ENCODE measurements around the gene SOCS6. TPM values are rescaled to one million over a fixed set of nuclear protein-coding genes. Genes with fewer than 3 reads are reported as not detected.
A peak's percentile ranks its signal among the peaks of the same experiment; 100 is the strongest.

The SOCS6 gene
- 38.3 and 49.0 TPM in 2 replicates for total RNA-seq (2016; rRNA removed; fragmentation: Illumina TruSeq; extraction: Trizol)
- total RNA-seq (2016; cell fraction: cytosol; rRNA removed; fragmentation: Illumina TruSeq; extraction: Trizol; ENCODE audit: low read depth) = 5.6 and 6.6 TPM in 2 replicates
- total RNA-seq (2016; cell fraction: insoluble cytoplasmic fraction; rRNA removed; fragmentation: Illumina TruSeq; extraction: Trizol) = 37.6 and 47.6 TPM in 2 replicates
- total RNA-seq (2016; cell fraction: membrane; rRNA removed; fragmentation: Illumina TruSeq; extraction: Trizol) = 27.3 and 28.4 TPM in 2 replicates
- 30.4 and 31.8 TPM in 2 replicates for total RNA-seq (2016; cell fraction: nucleus; rRNA removed; fragmentation: Illumina TruSeq; extraction: Trizol)
- 16.4 and 18.6 TPM in 2 replicates for polyA plus RNA-seq (2011; rRNA removed)
- polyA plus RNA-seq (2011; cell fraction: cytosol; rRNA removed) = 12.9 and 16.3 TPM in 2 replicates
- 11.7 and 13.4 TPM in 2 replicates for polyA plus RNA-seq (2011; cell fraction: nucleus; rRNA removed)
- 16.0 and 19.4 TPM in 2 replicates for polyA plus RNA-seq (2012)
- polyA plus RNA-seq (2016; cell fraction: cytosol; fragmentation: Illumina TruSeq; extraction: Trizol; ENCODE audit: low read depth) = 3.9 and 4.2 TPM in 2 replicates
- 29.0 and 32.7 TPM in 2 replicates for polyA plus RNA-seq (2016; cell fraction: insoluble cytoplasmic fraction; fragmentation: Illumina TruSeq; extraction: Trizol; ENCODE audit: low read depth)
- 13.0 and 13.4 TPM in 2 replicates for polyA plus RNA-seq (2016; cell fraction: membrane; fragmentation: Illumina TruSeq; extraction: Trizol; ENCODE audit: low read depth)
- polyA plus RNA-seq (2016; cell fraction: nucleus; fragmentation: Illumina TruSeq; extraction: Trizol; ENCODE audit: insufficient read depth, low read depth) = 29.4 and 30.4 TPM in 2 replicates
- 25.5 and 66.8 TPM in 2 replicates for polyA minus RNA-seq (2011; rRNA and poly(A)+ RNA removed; ENCODE audit: low replicate concordance)
- polyA minus RNA-seq (2011; cell fraction: cytosol; rRNA and poly(A)+ RNA removed) = 23.0 and 28.6 TPM in 2 replicates
- polyA minus RNA-seq (2011; cell fraction: nucleus; rRNA and poly(A)+ RNA removed) = 53.8 and 56.2 TPM in 2 replicates
- percentile 92 among the genes with signal in this experiment for Bru-seq, nascent RNA
- BruChase-seq, experiment 1, labeled RNA remaining after a 6-hour chase = percentile 86 among the genes with signal in this experiment
- percentile 93 among the genes with signal in this experiment for BruChase-seq, experiment 2, labeled RNA remaining after a 2-hour chase
- long read RNA-seq, experiment 1, full-length matches to known transcripts = 15 of 22 reads
- long read RNA-seq, experiment 1, partial matches to known transcripts = 5 of 22 reads
- long read RNA-seq, experiment 1, other reads (novel, unspliced or antisense) = 2 of 22 reads
- long read RNA-seq, experiment 2, full-length matches to known transcripts = 11 of 37 reads
- long read RNA-seq, experiment 2, partial matches to known transcripts = 0 of 37 reads
- long read RNA-seq, experiment 2, other reads (novel, unspliced or antisense) = 26 of 37 reads

- Histone ChIP-seq H3K27ac (ENCODE audit: extremely low read length, insufficient read depth, low read length) (peak within 1 kb of the TSS; percentile 91), H3K4me3 (replicated peaks in 1 of 3; ENCODE audit: insufficient read depth in 1 of 3, low read depth in 2 of 3, low read length in 3 of 3) (peak within 1 kb of the TSS; percentile 91 to 95 (median 95)), H3K27me3 (ENCODE audit: control insufficient read depth in 1 of 2, insufficient read depth in 2 of 2, low read length in 2 of 2) (no peaks in the 10 kb centered on the region; a peak in 1 of 5 replicates), H4K20me1 (ENCODE audit: insufficient read depth, low read length) (peaks cover 3% of the 10 kb centered on the region; the same call in 1 of the 2 replicates), H3K4me2 (ENCODE audit: low read depth, low read length) (peak within 1 kb of the TSS; percentile 89), H3K9me3 (ENCODE audit: low read length) (no peaks in the 10 kb centered on the region), H3K36me3 (replicated peaks in 1 of 2; ENCODE audit: control insufficient read depth in 1 of 2, insufficient read depth in 2 of 2, low read length in 2 of 2) (peaks cover 0 to 3% of the 10 kb centered on the region in 2 experiments; a peak in 1 of 5 replicates), H3K9ac (ENCODE audit: insufficient read depth, low read depth, low read length) (peak within 1 kb of the TSS; percentile 99), H2AFZ (ENCODE audit: low read length) (no peak within 1 kb of the TSS), H3K79me2 (ENCODE audit: insufficient read depth, low read length) (peaks cover 46% of the 10 kb centered on the region), H3K4me1 (ENCODE audit: insufficient read depth, low read length) (peaks cover 42% of the 10 kb centered on the region)
- ATAC-seq = peak; percentile 65
- CTCF ChIA-PET (ENCODE audit: low intra/inter-chr PET ratio, low total read pairs) = no interaction called here
- no peak for FAIRE-seq
- no TSS peak for BruUV-seq (replicated peaks)
- WGBS (ENCODE audit: low lambda C conversion rate) = 0% methylated on average over 1 of the region's 77 CpGs
- POLR2A ChIA-PET = interaction anchor here (0.7 to 1.0 kb wide), 4 partner anchors 25 to 83 kb away, joined by 3 read pairs; partner anchors contain the start of gene RTTN
- DNase-seq (ENCODE audit: low spot score) = no peak
- in situ Hi-C loops (cut with HindIII; ENCODE audit: extremely low pct_ligation_motif_present, low pct_unique_long_range_greater_than_20kb) (loop anchor here (5.0 kb wide), 1 partner anchor 143 kb away; no protein-coding TSS in a partner anchor), intact Hi-C loops (cut with micrococcal nuclease; ENCODE audit: unreplicated experiment) (no loop called here)
- TF ChIP-seq AGO2 (optimal IDR thresholded peaks at IDR 0.05; ENCODE audit: low read depth, low read length) (peak; percentile 48), ZNF792 (CRISPR knock-in tag; IDR thresholded peaks at IDR 0.05) (no peak), RAD21 (CRISPR knock-in tag; IDR thresholded peaks at IDR 0.05) (peak; percentile 10; the same call in 1 of the 2 replicates), FOXC1 (CRISPR knock-in tag; IDR thresholded peaks at IDR 0.05; ENCODE audit: borderline replicate concordance) (0 out of 2 replicates have a peak, but pooled peaks have one; percentile 29), HMGXB4 (CRISPR knock-in tag; IDR thresholded peaks at IDR 0.05; ENCODE audit: borderline replicate concordance in 1 of 2, low read depth in 1 of 2) (peak; percentile 0 to 61; a peak in 2 of 4 replicates), RXRB (CRISPR knock-in tag; IDR thresholded peaks at IDR 0.05; ENCODE audit: borderline replicate concordance) (no peak), KAT7 (CRISPR knock-in tag; IDR thresholded peaks at IDR 0.05; ENCODE audit: borderline replicate concordance) (peak; percentile 41; the same call in 1 of the 2 replicates), PHF8 (CRISPR knock-in tag; IDR thresholded peaks at IDR 0.05) (peak; percentile 59), RBFOX2 (IDR thresholded peaks at IDR 0.05; ENCODE audit: low read depth, low read length) (peak; percentile 92), ARNTL (CRISPR knock-in tag; IDR thresholded peaks at IDR 0.05) (no peak), ARNT2 (CRISPR knock-in tag; IDR thresholded peaks at IDR 0.05; ENCODE audit: low read depth) (peak; percentile 24; the same call in 1 of the 2 replicates), BRD4 (CRISPR knock-in tag; IDR thresholded peaks at IDR 0.05) (peak; percentile 62; the same call in 1 of the 2 replicates), CCDC6 (CRISPR knock-in tag; IDR thresholded peaks at IDR 0.05) (peak; percentile 75), FOXK1 (CRISPR knock-in tag; IDR thresholded peaks at IDR 0.05; ENCODE audit: borderline replicate concordance, low read depth) (no peak), MAX (IDR thresholded peaks at IDR 0.05) (peak; percentile 16; the same call in 1 of the 2 replicates), MIER3 (CRISPR knock-in tag; IDR thresholded peaks at IDR 0.05; ENCODE audit: borderline replicate concordance) (no peak), ZNF850 (CRISPR knock-in tag; conservative IDR thresholded peaks at IDR 0.05) (no peak)
Measured at GRCh38 chr18:70288851-70289328, at the start of gene SOCS6. TSS of gene SOCS6 (plus strand) at chr18:70289045. CDS start at chr18:70324669, 35,624 bp downstream.

All from HepG2 (cell line).